NCI-H1417 (cell line): Measurements from ENCODE around the gene PIP5K1B.

Source experiments
- DNase-seq, 3 experiments: peaks; one replicate each; lab custom pipeline; 2025; lab: John Stamatoyannopoulos, UW

The PIP5K1B gene

DNA sequence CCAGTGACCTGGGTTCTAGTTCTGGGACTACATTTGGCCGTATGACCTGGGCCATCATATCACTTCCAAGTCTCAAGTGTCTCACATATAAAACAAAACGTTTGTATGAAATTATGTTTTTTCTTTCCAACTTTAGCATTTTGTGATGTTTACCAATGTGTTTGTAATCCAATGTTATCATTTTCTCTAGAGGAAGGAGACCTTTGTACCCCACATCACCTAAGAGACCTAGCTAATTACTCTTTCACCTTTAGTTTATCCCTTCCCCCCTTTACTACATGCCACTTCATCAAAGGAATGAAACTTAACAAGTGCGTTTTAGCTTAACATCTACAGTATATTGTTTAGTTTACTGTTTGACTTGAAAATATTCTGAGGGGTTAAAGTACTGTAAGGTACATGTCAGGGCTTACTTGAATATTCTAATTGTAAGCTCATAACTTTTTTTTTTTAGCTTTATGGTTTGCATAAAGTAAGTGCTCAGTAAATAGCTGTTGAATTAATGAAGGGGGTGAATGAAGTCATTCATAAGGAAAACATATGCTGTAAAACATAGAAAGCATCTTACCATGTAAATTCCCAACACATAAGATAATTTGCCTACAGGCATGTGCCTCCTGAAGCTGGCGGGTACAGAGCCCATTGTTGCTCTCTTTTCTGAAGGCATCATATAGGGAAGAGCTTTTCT, 2.9 kb downstream of the PIP5K1B start:
- no peak for DNase-seq

DNA sequence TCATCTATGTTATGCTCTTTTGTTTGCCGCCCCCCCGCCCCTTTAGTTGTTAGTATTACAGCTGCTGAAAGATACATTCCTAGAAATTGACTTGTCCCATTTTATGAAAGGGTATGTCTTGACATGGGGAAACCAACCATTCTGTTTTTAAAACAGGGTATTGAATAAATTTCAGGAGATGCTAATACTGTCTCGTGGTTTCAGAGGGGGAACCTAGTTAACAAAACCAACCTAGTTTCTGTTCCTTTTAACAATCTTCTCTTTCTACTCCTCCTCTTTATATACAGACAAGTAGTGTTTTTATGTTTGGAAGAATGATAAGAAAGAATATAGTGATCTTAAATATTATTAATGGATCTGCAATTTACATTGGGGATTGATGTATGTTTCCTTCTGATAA, 3.5 kb downstream of the PIP5K1B start:
- DNase-seq: no peak

DNA sequence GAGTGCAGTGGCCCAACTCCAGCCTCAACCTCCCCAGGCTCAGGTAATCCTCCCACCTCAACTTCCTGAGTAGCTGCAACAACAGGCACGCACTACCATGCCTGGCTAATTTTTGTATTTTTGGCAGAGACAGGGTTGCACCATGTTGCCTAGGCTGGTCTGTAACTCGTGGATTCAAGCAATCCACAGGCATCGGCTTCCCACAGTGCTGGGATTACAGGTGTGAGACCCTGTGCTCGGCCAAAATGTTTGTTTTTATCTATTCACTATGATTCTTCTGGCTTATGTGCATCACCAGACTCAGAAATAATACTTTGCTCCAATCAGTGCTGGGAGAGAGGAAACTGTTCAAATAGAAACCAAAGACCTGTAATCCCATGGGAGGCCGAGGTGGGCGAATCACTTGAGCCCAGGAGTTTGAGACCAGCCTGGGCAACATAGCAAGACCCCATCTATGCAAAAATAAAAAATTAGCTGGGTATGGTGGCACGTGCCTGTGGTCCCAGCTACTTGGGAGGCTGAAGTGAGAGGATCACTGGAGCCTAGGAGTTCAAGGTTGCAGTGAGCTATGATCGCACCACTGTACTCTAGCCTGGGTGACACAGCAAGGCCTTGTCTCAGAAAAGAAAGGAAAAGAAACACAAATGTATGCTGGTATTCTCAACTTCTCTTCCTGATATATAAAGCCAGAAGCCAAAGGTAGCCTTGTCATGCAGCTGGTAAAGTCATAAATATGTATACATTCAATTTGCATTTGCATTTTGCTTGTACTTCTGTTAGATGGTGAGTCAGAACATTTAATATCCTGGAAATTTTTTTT, 4.5 kb downstream of the PIP5K1B start:
- DNase-seq: no peak

DNA sequence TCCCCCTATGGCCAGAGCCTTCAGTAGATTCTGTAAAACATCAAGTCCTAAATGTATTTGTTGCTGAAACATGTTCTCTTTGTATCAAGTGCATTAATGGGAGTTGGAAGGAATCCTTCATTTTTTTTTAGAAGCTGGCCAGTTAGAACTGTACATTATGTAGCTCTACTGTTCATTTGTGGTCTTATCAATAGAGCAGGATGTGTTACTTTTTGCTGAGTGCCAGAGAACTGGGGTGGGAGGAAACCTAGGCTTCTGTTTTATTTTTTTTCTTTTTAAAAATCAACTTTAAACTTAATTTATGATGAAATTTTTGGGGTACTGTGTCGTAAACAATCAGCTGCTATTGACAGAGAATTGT, 5.1 kb downstream of the PIP5K1B start:
- no peak for DNase-seq

DNA sequence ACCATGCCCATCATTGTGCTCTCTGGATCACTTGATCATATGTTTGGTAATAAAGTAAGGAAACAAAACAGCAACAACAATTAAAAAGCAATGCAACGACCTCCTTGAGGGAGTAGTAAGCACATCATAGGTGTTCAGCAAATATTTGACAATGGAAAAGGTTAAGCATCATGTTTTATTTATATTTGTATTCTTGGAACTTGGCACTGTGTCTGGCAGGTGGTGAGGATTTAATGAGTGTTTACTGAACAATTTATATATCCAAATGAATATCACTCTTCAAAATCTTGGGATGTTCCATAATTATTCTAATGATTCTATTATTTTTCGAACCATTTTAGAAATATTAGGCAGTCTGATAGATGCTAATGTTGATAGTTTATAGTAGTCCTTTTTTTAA, 6.2 kb downstream of the PIP5K1B start:
- peak in 2 of 3 experiments; percentile 29 to 80 for DNase-seq

DNA sequence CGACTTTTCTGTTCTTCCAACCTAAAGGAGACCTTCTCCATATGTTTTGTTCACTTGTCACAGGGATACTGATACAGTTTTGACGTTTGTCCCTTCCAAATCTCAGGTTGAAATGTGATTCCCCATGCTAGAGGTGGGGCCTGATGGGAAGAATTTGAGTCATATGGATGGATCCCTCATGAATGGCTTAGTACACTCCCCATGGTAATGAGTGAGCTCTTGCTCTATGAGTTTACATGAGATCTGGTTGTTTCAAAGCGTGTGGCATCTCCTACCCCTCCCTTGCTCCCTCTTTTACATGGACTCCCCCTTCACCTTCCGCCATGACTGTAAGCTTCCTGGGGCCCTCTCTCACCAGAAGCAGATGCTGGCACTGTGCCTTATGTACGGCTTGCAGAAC, 6.9 kb downstream of the PIP5K1B start:
- DNase-seq: no peak

DNA sequence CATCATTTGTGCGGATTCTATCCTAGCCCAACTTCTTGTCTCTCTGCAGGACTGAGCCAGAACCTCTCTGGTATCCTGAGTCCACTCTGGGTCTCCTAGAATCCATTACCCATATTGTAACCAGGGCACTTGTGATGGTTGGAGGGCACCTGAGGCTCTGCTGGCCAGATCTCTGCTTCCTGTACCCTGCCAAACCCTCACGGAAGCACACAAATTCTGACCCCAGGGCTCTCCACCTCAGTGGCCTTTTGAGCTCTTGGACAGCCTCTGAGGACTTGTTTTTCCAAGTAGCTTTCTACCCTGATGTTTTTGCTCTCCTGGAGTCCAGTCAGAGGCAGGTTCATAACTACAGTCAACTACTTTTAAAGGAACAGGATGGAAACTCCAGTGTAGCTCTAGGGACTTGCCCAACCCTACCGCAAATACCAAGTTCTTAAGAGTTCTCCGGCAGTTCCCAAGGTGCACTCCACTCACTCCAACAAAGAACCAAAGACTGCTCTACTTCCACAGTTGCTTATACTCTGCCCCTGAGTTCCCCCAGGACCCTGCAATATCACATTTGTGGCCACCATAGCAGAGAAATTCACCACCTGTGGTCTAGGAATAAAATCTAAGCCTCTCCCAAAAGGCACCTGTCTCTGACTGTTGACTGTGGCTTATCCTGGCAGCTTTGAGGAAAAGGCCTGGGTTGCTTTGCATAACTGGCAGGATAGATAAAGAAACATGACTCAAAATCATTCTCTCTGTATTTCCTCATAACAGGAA, 9.6 kb downstream of the PIP5K1B start:
- no peak for DNase-seq

DNA sequence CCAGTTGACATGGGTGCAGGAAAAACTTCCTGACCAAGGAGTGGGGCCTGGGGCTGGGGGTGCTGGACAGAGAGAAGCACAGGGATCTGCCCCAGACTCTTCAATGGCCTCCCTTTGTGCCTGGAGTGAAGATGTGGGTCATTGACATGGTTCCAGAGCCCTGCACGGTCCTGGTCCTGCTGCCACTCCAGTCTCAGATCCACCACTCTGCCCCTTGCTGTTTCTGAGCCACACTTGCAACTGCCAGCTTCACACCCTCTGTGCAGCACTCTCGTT, 10.1 kb downstream of the PIP5K1B start:
- DNase-seq: no peak

DNA sequence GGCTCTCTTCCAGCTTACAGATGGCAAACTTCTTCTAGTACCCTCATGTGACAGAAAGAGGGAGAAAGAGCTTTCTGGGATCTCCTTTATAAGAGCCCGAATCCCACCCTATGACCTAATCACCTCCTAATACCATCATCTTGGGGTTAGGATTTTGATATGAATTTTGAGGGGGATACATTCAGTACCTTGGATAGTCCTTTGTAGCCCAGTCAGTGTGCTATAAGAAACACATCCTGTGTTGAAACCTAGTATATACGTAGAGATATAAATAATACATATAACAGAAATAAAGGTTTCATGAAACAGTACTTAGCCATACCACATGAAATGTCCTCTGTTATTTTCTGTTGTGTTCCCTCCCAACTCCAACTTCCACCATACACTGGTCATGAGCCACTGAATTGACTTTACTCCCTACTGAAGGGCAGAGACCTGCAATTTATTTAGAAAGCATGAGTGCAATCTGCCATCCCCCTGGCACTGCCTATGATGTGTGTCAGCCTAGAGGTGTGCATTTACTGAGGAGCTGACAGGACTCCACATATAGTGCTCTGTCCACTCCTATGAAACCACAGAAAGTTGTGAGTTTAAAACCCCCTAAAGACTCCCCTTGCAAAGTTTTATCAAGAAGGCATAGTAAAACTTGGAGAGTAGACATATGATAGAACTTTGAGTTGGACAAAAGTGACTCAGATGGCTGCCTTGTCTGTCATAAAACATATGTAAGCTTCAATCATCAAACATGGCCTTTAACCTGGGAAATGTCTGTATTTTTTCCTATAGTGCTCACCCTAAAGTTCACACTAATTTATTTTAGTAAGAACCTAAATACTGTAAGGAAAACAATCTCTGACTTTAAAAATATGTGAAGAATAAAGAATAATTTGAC, 12.8 kb downstream of the PIP5K1B start:
- DNase-seq: no peak

DNA sequence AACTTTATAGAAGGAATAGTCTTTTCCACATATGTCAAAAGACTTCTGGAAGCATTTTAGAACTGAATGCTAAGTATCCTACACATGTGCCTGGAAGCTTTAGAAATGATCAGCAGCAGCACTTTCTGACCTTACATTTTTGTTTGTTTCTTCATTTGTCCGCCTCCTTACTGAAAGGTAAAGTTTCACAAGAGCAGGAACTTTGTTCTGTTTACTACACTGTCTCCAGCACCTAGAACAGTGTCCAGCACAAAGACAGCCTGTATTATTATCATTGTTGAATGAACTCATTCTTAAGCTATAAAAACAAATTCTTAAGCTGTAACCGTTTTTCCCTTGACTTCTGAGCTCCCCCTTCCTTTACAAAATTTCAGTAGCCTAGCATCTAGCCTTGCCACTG, 14.8 kb downstream of the PIP5K1B start:
- DNase-seq: no peak

DNA sequence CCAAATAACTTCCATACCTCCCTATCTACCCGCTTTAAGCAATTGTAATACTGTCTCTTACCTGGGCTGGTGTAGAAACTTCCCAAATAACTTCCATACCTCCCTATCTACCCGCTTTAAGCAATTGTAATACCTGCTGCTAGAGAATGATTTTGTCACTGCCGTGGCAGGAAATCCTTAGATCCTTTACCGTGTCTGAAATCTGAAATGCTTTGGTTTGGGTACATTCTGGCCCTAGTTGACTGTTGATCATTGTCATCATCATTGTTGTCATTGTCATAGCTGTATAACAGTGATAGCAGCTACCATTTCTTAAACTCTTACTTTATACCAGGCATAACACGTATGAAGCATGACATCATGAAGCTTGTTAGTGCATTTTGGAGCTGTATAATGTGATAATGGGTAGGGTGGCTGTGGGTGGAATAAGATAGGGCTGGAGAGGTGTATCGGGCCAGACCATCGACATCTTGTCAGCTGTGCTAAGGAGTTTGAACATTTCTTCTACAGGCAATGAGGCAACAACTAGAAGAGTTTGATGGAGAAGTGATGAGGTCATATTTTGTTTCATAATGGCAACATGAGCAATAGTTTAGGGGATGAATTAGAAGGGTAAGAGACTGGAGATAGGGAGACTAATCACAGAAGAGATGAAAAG, 15.7 kb downstream of the PIP5K1B start:
- DNase-seq: no peak

DNA sequence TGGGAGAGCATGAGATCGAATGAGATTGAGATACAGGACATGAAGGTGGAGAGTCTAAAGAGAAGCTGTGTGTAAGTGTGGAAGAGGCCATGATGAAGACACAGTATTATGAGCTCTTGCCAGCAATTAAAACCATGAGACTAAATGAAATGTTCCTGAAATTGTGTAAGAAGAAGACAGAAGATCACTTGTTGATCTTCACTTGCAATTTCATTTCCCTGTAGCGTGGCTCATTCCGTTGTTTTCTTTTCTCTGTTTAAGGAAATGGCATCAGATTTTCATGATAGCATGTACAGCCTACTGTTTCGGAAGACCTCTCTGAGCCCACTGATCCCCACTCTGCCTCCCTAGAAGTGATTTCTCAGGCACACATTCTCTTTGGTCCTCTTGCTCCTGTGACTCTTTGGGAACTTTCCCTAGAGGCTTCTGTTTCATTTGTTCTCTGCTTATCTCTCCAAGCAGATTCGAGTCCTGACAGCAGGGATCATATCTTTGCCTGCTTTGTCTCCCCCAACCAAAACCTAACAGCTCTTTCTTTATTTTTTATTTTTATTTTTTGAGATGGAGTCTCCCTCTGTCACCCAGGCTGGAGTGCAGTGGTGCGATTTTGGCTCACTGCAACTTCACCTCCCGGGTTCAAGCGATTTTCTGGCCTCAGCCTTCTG, 16.8 kb downstream of the PIP5K1B start:
- DNase-seq: no peak

DNA sequence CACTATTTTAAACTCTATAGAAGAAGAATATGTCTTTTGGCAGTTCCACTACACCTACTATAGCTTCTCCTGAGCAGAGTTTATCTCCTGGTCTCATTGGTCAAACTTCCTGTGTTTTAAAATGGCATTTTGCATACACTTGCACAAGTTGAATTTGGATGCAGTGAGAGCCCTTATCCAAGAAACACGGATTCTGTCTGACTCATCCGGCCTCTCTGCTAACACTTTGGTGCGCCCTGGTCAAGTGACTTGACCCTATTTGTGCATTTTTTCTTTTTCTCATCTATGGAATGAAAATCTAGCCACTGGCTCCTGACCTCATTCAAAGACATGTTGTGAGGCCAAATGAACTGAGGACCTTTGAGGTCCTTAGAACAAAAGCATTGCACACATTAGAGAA, 20.0 kb downstream of the PIP5K1B start:
- no peak for DNase-seq

DNA sequence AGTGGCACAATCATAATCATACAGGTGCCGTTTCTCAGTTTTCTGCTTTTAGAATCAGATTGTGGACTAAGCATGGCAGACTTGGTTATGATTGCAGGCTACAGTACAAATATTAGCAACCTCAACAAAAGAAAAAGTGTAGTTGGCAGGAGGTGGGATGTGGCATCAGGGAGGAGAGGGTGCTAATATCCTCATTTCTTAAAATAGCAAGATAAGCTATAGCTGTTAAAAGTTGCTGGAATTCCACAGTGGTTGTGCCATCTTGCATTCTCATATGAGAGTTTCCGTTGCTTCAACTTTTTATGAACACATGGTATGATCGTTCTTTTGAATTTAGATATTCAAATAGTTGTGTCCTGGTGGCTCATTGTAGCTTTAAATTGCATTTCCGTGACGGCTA, 21.4 kb downstream of the PIP5K1B start:
- DNase-seq: no peak

DNA sequence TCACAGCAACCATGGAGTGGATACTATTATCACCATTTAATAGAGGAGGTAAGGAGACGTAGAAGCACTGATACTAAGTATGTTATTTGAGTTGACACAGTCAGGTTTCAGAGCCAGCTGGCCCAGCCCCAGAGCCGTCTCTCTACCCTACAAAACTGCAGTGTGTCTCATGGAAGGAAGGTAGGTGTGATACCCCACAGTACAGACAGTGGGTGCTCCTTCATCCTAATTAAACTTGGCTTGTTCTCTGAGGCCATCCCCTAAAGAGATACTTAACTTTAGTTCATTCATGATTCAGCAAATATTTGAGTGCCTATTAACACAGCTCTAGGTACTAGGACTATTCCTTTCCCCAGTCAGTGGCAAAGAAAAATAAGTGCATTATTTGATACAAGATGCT, 22.6 kb downstream of the PIP5K1B start:
- DNase-seq: no peak

DNA sequence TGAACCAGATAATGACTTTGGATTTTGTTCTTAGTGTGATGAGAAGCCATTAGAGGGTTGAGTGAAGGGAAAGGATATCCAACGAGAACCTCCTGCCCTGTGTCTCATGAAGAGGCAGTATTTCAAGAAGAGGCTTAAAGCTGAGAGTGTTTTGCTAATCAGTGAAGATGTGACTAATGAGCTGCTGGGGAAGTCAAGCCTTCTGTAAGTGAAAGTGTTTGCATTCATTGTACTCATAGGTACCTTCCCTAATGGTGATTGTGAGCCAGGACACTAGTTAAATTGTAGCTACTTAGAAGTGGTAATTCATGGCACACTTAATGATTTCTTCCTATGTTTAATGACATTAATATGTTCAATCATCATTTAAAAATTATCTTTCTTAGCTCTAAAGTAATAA, 23.7 kb downstream of the PIP5K1B start:
- DNase-seq: no peak

DNA sequence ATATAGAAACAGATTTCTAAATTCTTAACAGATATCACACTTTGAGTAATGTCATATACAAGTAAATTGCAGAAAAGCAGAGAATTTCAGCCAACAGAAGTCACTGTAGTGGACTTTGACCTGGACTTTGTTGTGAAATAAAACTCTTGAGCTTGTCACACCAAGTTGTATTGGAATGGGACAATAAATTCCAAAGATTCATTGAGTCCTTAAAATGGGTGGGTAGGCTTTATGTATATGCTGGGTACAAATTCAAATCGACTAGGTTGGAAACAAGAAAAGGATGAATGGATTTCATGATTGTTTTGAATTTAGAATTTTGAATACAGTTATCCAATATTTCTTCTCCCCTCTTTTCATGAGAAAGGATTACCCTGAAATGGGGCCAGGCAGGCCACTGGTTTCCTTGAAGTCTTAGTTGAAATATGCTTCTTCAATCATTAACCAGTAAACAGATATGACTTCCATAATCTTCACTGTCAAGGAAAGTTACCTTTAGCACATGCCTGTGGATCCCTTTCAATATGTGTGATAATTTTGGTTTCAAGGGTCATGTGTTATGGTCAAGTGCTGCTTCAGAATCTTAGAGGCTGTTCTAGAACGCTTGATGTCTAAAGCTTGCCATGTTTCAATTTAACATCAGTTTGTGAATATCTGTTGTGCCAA, 25.7 kb downstream of the PIP5K1B start:
- DNase-seq: no peak

DNA sequence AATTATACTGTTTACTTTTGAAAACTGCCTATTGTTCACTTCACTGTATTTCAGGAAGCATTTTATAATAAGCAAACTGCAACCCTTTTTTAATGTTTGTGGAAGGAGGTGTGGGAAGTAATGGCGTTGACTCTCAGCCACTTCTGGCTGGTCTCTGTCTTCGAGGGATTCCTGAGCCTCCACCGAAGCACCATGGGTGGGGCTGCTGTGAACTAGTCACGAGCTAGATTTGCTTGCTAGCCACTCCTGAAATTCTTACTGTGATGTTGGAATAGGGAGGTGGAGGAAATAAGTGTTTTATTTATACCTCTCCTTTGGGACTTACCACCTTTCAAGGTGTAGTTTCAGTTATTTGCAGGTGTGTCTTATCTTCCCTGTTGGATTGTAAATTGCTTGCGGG, 26.8 kb downstream of the PIP5K1B start:
- DNase-seq: no peak

DNA sequence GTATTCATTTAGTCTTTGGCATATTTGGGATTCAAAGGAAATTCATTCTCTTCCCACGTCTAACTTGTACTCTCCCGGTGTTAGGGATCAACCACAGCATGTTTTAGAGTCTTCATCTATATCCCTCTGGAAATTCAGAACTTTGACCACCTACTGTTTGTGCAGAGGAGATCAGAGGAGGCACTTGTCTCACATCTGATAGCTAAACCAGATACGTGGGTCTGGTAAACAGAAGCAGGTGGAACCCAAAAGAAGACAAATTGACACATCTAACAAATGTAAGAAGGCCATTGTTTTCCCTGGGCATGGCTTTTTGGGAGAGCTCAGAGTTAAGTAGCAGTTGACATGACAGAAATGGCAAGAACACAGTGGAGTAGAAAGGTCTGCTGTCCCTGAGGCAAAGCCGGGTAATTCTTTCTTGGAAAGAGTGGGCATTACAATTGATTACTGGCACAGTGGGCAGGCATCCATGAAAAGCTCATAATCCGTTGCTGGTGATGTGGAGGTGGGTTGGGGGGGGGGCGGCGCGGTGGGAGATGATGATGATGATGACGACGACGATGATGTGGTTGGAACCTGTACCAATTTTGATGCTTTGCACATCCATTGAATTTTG, 27.5 kb downstream of the PIP5K1B start:
- no peak for DNase-seq

DNA sequence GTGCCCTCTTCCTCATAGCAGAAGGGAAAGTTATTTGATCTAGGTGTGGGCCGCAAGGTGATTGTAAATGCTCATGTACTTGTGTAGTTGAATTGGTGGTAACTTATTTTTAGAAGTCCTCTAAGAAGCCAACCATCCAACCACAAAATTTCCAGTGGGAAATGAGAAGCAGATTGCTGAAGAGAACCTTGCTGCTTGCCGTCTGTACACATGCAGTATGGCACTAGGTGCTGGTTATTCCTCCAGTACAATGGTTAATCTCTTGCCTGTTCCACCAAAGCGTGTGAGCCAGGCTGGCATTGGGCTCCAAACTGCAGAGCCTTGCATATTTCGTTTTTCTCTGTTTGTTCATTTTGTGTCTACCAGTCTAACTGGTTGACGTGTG, 28.0 kb downstream of the PIP5K1B start:
- DNase-seq: no peak
